ENCODE data around the gene ADCK1. TPM values are rescaled to one million over a fixed set of nuclear protein-coding genes. Genes with fewer than 3 reads are reported as not detected.
A peak's percentile ranks its signal among the peaks of the same experiment; 100 is the strongest.
"Not testable (repeated sequence)": the region's sequence is repeated elsewhere in the genome, so short reads cannot be mapped to it uniquely, and the experiment has no call there.

The ADCK1 gene
- total RNA-seq, 1 donor from 2014 or later = 7.8 TPM

DNA sequence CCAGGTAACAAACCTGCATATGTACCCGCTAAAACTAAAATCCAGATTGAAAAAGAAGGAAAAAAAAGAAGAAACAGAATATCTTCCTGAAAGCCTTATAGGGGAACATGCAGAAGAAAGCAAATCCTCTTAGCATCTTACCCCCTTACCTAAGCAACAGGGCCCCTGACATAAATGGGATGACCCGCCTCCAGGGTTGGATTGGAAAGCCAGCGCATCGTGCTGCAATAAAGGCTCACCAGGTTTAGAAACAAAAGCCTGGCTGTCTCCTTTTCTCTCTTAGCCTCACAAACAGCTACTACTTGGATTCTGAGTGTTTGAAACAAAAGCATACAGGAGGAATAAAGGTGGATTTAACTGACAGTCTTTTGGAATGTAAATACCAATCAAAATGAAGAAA lies 13.8 kb upstream of the ADCK1 start:
- H3K4me1 Mint-ChIP-seq (ENCODE audit: unreplicated experiment) = no peaks in the 10 kb centered on the region
- peaks cover 13% of the 10 kb centered on the region for H3K27me3 Mint-ChIP-seq (ENCODE audit: unreplicated experiment)
- H3K27ac Mint-ChIP-seq (ENCODE audit: unreplicated experiment) = no peak overlapping the region
- no peaks in the 10 kb centered on the region for H3K9me3 Mint-ChIP-seq (ENCODE audit: unreplicated experiment)
- no peak for DNase-seq (ENCODE audit: extremely low spot score, unreplicated experiment)
- TF ChIP-seq, protein P1, sequence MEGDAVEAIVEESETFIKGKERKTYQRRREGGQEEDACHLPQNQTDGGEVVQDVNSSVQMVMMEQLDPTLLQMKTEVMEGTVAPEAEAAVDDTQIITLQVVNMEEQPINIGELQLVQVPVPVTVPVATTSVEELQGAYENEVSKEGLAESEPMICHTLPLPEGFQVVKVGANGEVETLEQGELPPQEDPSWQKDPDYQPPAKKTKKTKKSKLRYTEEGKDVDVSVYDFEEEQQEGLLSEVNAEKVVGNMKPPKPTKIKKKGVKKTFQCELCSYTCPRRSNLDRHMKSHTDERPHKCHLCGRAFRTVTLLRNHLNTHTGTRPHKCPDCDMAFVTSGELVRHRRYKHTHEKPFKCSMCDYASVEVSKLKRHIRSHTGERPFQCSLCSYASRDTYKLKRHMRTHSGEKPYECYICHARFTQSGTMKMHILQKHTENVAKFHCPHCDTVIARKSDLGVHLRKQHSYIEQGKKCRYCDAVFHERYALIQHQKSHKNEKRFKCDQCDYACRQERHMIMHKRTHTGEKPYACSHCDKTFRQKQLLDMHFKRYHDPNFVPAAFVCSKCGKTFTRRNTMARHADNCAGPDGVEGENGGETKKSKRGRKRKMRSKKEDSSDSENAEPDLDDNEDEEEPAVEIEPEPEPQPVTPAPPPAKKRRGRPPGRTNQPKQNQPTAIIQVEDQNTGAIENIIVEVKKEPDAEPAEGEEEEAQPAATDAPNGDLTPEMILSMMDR (IDR thresholded peaks at IDR 0.05) = no peak
- no peak overlapping the region for H3K4me3 Mint-ChIP-seq (ENCODE audit: unreplicated experiment)
- H3K36me3 Mint-ChIP-seq (ENCODE audit: unreplicated experiment) = no peaks in the 10 kb centered on the region

DNA sequence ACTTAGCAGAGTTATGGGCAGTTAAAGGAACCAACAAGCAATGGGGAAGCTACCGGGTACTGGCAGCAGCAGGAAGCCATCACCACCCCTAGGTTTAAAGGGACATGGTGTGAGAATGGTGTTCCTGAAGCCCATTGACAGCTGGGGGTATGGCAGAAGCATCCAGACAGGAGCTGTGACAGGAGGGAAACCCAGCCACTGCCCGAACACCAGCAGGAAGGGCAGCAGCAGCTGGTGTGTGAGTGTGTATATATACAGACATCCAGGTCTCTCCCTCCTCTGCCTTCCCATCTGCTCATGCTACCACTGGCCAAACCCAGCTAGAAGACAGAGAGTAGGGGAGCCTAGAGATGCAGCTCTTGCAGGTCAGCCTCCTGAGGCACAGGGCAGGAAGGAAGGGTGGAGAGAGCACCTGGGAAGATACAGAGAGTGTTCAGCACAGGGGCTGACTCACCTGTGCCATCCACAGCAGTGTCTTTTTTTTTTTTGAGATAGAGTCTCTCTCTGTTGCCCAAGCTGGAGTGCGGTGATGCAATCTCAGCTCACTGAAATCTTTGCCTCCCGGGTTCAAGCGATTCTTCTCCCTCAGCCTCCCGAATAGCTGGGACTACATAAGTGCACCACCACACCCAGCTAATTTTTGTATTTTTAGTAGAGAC lies 9.2 kb upstream of the ADCK1 start:
- Mint-ChIP-seq H3K27ac (ENCODE audit: unreplicated experiment) (no peak overlapping the region), H3K36me3 (ENCODE audit: unreplicated experiment) (no peaks in the 10 kb centered on the region), H3K9me3 (ENCODE audit: unreplicated experiment) (no peaks in the 10 kb centered on the region), H3K4me1 (ENCODE audit: unreplicated experiment) (no peaks in the 10 kb centered on the region), H3K4me3 (ENCODE audit: unreplicated experiment) (no peak overlapping the region), H3K27me3 (ENCODE audit: unreplicated experiment) (peaks cover 13% of the 10 kb centered on the region)
- no peak for DNase-seq (ENCODE audit: extremely low spot score, unreplicated experiment)
- TF ChIP-seq, protein P1 (IDR thresholded peaks at IDR 0.05) = no peak

DNA sequence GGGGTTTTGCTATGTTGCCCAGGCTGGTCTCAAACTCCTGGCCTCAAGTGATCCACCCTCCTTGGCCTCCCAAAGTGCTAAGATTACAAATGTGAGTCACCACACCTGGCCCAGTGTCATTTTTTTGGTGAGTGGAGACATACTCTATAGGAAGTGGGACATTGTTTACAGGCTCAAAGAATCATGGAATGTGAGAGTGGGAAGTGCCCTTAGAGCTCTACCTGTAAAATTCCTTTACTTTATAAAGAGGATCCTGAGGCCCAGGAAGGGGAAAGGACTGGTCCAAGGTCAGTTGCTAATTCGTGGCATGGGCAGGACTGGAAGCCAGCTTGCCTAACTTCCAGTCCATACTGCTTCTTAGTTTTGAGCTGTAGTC lies 8.7 kb upstream of the ADCK1 start:
- H3K27ac Mint-ChIP-seq (ENCODE audit: unreplicated experiment) = no peak overlapping the region

DNA sequence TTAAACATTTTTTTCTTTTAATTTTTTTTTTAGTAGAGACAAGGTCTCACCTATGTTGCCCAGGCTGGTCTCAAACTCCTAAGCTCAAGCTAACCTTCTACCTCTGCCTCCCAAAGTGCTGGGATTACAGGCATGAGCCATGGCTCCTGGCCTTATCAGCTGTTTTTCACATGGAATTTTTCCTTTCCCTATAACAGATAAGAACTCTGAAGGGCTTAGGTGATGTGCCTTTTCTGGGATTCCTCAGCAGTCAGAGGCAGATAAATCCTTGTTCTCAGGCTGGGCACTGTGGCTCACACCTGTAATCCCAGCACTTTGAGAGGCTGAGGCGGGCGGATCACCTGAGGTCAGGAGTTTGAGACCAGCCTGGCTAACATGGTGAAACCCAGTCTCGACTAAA lies 6.7 kb upstream of the ADCK1 start:
- H3K4me1 Mint-ChIP-seq (ENCODE audit: unreplicated experiment); H3K9me3 Mint-ChIP-seq (ENCODE audit: unreplicated experiment); H3K27ac Mint-ChIP-seq (ENCODE audit: unreplicated experiment); H3K4me3 Mint-ChIP-seq (ENCODE audit: unreplicated experiment); DNase-seq (ENCODE audit: extremely low spot score, unreplicated experiment); H3K36me3 Mint-ChIP-seq (ENCODE audit: unreplicated experiment): not testable (repeated sequence)
- peaks cover 16% of the 10 kb centered on the region for H3K27me3 Mint-ChIP-seq (ENCODE audit: unreplicated experiment)

More for the DNA sequence above, 8.7 kb upstream of the ADCK1 start:
- DNase-seq (ENCODE audit: extremely low spot score, unreplicated experiment) = no peak
- H3K4me3 Mint-ChIP-seq (ENCODE audit: unreplicated experiment) = no peak overlapping the region
- peaks cover 13% of the 10 kb centered on the region for H3K27me3 Mint-ChIP-seq (ENCODE audit: unreplicated experiment)
- no peaks in the 10 kb centered on the region for H3K36me3 Mint-ChIP-seq (ENCODE audit: unreplicated experiment)
- TF ChIP-seq, protein P1 (IDR thresholded peaks at IDR 0.05) = no peak
- H3K9me3 Mint-ChIP-seq (ENCODE audit: unreplicated experiment) = no peaks in the 10 kb centered on the region
- no peaks in the 10 kb centered on the region for H3K4me1 Mint-ChIP-seq (ENCODE audit: unreplicated experiment)

DNA sequence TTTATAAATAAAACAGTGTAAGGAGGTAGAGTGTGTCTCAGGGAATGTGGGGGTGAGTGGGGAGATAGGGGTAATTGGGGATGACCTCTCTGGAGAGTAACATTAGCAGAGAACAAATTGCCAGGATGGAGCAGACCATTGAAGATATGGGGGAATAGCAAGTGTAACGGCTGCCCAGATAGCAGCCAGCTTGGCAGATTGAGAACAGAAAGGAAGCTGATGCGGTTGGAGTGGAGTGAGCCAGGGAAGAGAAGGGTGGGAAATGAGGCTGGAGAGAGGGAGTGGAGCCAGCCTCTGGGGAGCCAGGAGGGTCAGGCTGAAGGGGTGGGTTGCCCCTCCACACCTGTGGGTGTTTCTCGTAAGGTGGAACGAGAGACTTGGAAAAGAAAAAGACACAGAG lies 5.6 kb upstream of the ADCK1 start:
- peaks cover under 1% of the 10 kb centered on the region for H3K4me1 Mint-ChIP-seq (ENCODE audit: unreplicated experiment)
- no peak overlapping the region for H3K27ac Mint-ChIP-seq (ENCODE audit: unreplicated experiment)
- H3K36me3 Mint-ChIP-seq (ENCODE audit: unreplicated experiment) = no peaks in the 10 kb centered on the region
- H3K9me3 Mint-ChIP-seq (ENCODE audit: unreplicated experiment) = no peaks in the 10 kb centered on the region
- H3K27me3 Mint-ChIP-seq (ENCODE audit: unreplicated experiment) = peaks cover 15% of the 10 kb centered on the region
- no peak overlapping the region for H3K4me3 Mint-ChIP-seq (ENCODE audit: unreplicated experiment)
- TF ChIP-seq, protein P1 (IDR thresholded peaks at IDR 0.05) = no peak
- no peak for DNase-seq (ENCODE audit: extremely low spot score, unreplicated experiment)

DNA sequence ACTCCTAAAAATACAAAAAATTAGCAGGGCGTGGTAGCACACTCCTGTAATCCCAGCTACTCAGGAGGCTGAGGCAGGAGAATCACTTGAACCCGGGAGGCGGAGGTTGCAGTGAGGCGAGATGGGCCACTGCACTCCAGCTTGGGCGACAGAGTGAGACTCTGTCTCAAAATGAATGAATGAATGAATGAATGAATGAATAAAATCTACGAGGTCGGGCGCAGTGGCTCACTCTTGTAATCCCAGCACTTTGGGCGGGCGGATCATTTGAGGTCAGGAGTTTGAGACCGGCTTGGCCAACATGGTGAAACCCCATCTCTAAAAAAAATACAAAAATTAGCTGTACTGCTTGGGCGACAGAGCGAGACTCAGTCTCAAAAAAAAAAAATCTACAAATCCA lies 453 bp upstream of the ADCK1 start:
- Mint-ChIP-seq H3K4me1 (ENCODE audit: unreplicated experiment) (peaks cover 10% of the 10 kb centered on the region), H3K27ac (ENCODE audit: unreplicated experiment) (peak overlapping the region; percentile 68), H3K4me3 (ENCODE audit: unreplicated experiment) (peak overlapping the region; percentile 80)
- H3K36me3 Mint-ChIP-seq (ENCODE audit: unreplicated experiment); H3K27me3 Mint-ChIP-seq (ENCODE audit: unreplicated experiment); H3K9me3 Mint-ChIP-seq (ENCODE audit: unreplicated experiment); DNase-seq (ENCODE audit: extremely low spot score, unreplicated experiment): not testable (repeated sequence)

Data from osteocyte (in vitro differentiated cells).